HepG2 (cell line): ENCODE data around the gene DPP3. TPM values are rescaled to one million over a fixed set of nuclear protein-coding genes. Genes with fewer than 3 reads are reported as not detected.

Source experiments
- AKNA ChIP-seq: sonication (generic); formaldehyde crosslinking; IDR thresholded peaks from 2 replicates; pipeline ENCODE4 v1.4.0; 2020; ENCODE audit warnings: missing genetic modification reagents, borderline replicate concordance
- BCL6 ChIP-seq: IDR thresholded peaks from 2 replicates; pipeline ENCODE4 v1.6.1; 2016; ENCODE audit warnings: missing genetic modification reagents, missing compliant biosample characterization
- DPF2 ChIP-seq: sonication (generic); formaldehyde crosslinking; IDR thresholded peaks from 2 replicates; pipeline ENCODE4 v1.4.0; 2020; ENCODE audit warnings: mild to moderate bottlenecking, low read depth, missing genetic modification reagents, borderline replicate concordance
- FOXA3 ChIP-seq: IDR thresholded peaks from 2 replicates; pipeline ENCODE4 v1.6.1; 2016; ENCODE audit warnings: missing genetic modification reagents, missing compliant biosample characterization
- GLI4 ChIP-seq: sonication (generic); formaldehyde crosslinking; IDR thresholded peaks from 2 replicates; pipeline ENCODE4 v1.5.1; 2020; ENCODE audit warnings: missing genetic modification reagents, mild to moderate bottlenecking, moderate library complexity, borderline replicate concordance
- NAIF1 ChIP-seq: sonication (generic); formaldehyde crosslinking; IDR thresholded peaks from 2 replicates; pipeline ENCODE4 v1.5.0; 2020; ENCODE audit warnings: mild to moderate bottlenecking, missing genetic modification reagents, borderline replicate concordance
- ZMAT5 ChIP-seq: sonication (generic); formaldehyde crosslinking; IDR thresholded peaks from 2 replicates; pipeline ENCODE4 v1.5.0; 2020; ENCODE audit warnings: mild to moderate bottlenecking, low read depth, missing genetic modification reagents, borderline replicate concordance
- ZNF335 ChIP-seq: sonication (generic); formaldehyde crosslinking; IDR thresholded peaks from 2 replicates; pipeline ENCODE4 v1.4.0; 2020; ENCODE audit warnings: missing genetic modification reagents
- ZNF580 ChIP-seq: IDR thresholded peaks from 2 replicates; pipeline ENCODE4 v1.6.1; 2016; ENCODE audit warnings: low read depth, borderline replicate concordance
- ZNF646 ChIP-seq: sonication (generic); formaldehyde crosslinking; IDR thresholded peaks from 2 replicates; pipeline ENCODE4 v1.9.0; 2021; ENCODE audit warnings: mild to moderate bottlenecking, missing genetic modification reagents
- ZNF691 ChIP-seq: sonication (generic); formaldehyde crosslinking; IDR thresholded peaks from 2 replicates; pipeline ENCODE4 v1.4.0; 2020; ENCODE audit warnings: missing genetic modification reagents, low read depth, mild to moderate bottlenecking, borderline replicate concordance
- ZNF746 ChIP-seq: sonication (generic); formaldehyde crosslinking; IDR thresholded peaks from 2 replicates; pipeline ENCODE4 v1.8.0; 2022; ENCODE audit warnings: mild to moderate bottlenecking, missing genetic modification reagents
- polyA plus RNA-seq, 8 experiments: library from polyadenylated mRNA; depleted of rRNA in 3 of 8; stranded (reverse) in 7 of 8; unstranded in 1 of 8; fragments of >200 nt; fragmentation: Illumina TruSeq in 4 of 8; extraction: Trizol in 4 of 8; gene quantifications; 2 replicates each; pipeline versions ENCODE4 v1.2.1 to v1.2.3, GENCODE V29; 2011 to 2016; ENCODE audit warnings: low read depth in 4 of 8, missing spikeins in 1 of 8, mixed read lengths in 1 of 8; ENCODE audit not compliant: insufficient read depth in 1 of 8
- total RNA-seq, 5 experiments: library from RNA; depleted of rRNA; stranded (reverse); fragments of >200 nt; fragmentation: Illumina TruSeq; extraction: Trizol; gene quantifications; 2 replicates each; pipeline ENCODE4 v1.2.3, GENCODE V29; 2016; ENCODE audit warnings: low read depth in 1 of 5

Gene DPP3
- total and polyA plus RNA-seq, 2 of the 13 experiments (the other 11 are each of a cell fraction or from before 2014, with no cell fraction given) = 38.4 to 59.8 TPM

GRCh38 chr11:66480117-66480938 is at the start of gene DPP3 (continued):
- TF ChIP-seq ZMAT5 (CRISPR knock-in tag) = no peak
- 0 out of 2 replicates have a peak, but pooled peaks have one; percentile 29 for TF ChIP-seq FOXA3 (CRISPR knock-in tag)
- no peak; the same call in 1 of the 2 replicates for TF ChIP-seq ZNF580
- no peak; the same call in none of the 2 replicates for TF ChIP-seq ZNF335 (CRISPR knock-in tag)
- TF ChIP-seq ZNF646 (CRISPR knock-in tag) = no peak
- peak; percentile 51; the same call in 1 of the 2 replicates for TF ChIP-seq NAIF1 (CRISPR knock-in tag)
- TF ChIP-seq ZNF691 (CRISPR knock-in tag) = no peak
- peak; percentile 43 for TF ChIP-seq BCL6 (CRISPR knock-in tag)
- no peak for TF ChIP-seq ZNF746 (CRISPR knock-in tag)
- no peak for TF ChIP-seq DPF2 (CRISPR knock-in tag)
- TF ChIP-seq AKNA (CRISPR knock-in tag) = no peak
- no peak; the same call in 1 of the 2 replicates for TF ChIP-seq GLI4 (CRISPR knock-in tag)
